Cardiac fibroblast (primary cell): ENCODE measurements around the gene ATP2B2.

Experiments
- DNase-seq, 2 donors: peaks; one replicate each; pipeline versions ENCODE4 v3.0.0 to v3.0.0-alpha.2; 2010; ENCODE audit warnings: low read depth in 2 of 2
- H3K4me3 ChIP-seq, 2 donors: replicated peaks in 1 of 2; 1 replicate in 1 of 2; 2 replicates in 1 of 2; pipeline ENCODE4 v1.5.1; 2011; ENCODE audit warnings: low read depth in 2 of 2, low read length in 2 of 2, mild to moderate bottlenecking in 2 of 2, moderate library complexity in 1 of 2
- CTCF ChIP-seq: IDR thresholded peaks from one replicate; pipeline ENCODE4 v1.5.1; 2011; ENCODE audit warnings: low read depth, mild to moderate bottlenecking, low read length, inconsistent platforms

The ATP2B2 gene

GRCh38 chr3:10551139-10551538, 45.8 kb upstream of the ATP2B2 start:
- H3K4me3 ChIP-seq: no peak overlapping the region
- DNase-seq: no peak
- TF ChIP-seq CTCF: no peak

DNA sequence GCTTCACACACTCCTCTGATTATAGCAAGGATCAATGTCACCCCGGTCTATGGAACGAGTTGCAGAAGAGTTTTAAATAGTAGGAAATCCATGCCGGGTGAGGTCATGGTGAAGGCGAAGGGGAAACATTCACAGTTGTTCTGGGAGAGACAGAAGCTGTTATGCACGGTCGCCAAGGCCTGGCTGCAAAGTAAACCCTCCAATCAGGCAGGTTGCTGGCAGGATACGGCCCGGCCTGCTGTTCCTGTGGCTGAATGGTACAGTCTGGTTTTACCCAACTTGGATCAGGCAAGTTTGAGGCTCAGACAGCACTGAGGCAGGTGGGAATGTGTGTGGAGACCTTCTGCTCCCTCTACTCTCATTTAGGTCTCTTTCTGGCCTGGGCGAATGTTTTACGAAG, 45.3 kb upstream of the ATP2B2 start:
- no peak for TF ChIP-seq CTCF

DNA sequence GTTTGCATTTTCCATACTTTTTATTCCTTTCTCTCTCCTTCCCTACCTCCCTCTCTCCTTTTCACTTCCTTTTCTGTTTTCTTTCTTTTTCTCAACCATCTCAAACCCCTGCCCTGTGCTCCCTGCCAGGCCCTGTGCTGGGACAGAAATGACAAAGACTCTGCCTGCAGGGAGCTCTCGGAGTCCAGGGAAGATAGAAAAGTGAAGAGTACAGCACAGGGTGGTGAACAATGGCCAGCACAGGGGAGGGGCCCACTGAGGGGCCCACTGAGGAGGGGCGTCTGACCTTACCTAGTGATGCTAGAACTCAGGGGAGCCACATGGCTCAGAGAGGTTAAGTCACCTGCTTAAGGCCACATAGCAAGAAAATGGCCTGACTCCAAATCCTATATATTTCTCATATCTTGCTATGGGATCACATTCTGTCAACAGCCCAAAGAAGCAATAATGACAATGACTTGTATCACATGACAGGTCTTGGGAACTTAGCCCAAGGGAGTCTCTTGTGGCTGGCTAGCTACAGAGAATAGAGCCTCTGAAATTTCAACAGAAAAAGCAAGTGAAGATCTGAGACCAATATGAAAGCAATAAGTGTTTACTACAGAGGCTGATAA, 44.3 kb upstream of the ATP2B2 start:
- H3K4me3 ChIP-seq: no peak overlapping the region
- no peak for DNase-seq
- TF ChIP-seq CTCF: no peak

More for the DNA sequence above, 45.3 kb upstream of the ATP2B2 start:
- H3K4me3 ChIP-seq: no peak overlapping the region
- DNase-seq: no peak

- DNase-seq: no peak
- no peak for TF ChIP-seq CTCF
Measured at GRCh38 chr3:10548992-10549391, 43.6 kb upstream of the ATP2B2 start.

DNA sequence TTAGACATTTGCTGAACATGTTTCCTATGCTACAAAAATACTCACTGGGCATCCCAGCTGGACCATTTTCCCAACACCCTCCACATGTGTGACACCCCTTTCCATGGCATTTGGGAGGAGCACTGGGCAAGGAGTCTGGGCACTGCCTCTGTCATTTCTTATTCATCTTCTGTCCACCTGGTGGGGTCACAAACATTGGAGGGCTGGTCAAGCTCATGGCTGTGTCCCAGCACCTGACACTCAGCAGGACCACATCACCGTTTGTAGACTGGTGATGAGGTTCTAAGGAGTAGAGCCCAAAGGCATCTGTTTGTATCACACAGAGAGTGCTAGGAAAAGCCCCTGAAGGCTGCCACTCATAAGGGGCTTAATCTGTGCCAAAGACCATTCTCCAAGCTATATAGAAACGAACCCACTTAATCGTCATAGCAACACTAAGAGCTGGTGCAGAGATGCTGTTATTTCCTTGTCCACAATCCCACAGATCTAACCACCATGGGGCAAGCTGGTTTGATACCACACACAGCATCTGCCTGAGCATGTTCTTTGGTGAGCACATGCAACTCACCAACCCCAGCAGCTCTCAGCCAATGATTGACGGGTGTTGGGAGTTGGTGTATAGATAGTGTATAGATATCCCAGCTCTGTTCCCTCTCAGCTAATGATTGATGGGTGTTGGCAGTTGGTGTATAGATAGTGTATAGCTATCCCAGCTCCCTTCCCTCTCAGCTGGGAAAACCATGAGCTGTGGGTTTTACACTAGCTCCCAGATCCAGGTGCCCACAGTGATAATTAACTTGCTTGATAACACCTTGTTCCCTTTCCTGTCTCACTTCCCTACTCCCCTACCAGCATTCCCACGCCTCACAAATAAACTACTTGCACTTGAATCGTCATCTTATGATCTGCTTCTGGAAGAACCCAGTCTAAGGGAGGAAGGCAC, 42.7 kb upstream of the ATP2B2 start:
- no peak for TF ChIP-seq CTCF
- DNase-seq: no peak
- no peak overlapping the region for H3K4me3 ChIP-seq

More at GRCh38 chr3:10548992-10549391, 43.6 kb upstream of the ATP2B2 start:
- no peak overlapping the region for H3K4me3 ChIP-seq

- TF ChIP-seq CTCF: no peak
- DNase-seq: no peak
- H3K4me3 ChIP-seq: no peak overlapping the region
Measured at GRCh38 chr3:10547413-10547812, 42.0 kb upstream of the ATP2B2 start.
